HG02610 (cell line): ENCODE results near the gene DNMT1.
"Not testable (repeated sequence)": the region's sequence is repeated elsewhere in the genome, so short reads cannot be mapped to it uniquely, and the experiment has no call there.

Experiments used
- ATAC-seq: cut with Tn5 transposase; IDR thresholded peaks from one replicate; pipeline ENCODE4 v1.9.1; 2021; ENCODE audit warnings: mild to moderate bottlenecking, moderate library complexity; ENCODE audit not compliant: unreplicated experiment

The DNMT1 gene

GRCh38 chr19:10222201-10222890 is 27.6 kb upstream of the DNMT1 start:
- no peak for ATAC-seq

GRCh38 chr19:10220695-10221094 is 25.9 kb upstream of the DNMT1 start:
- ATAC-seq, result no peak

- no peak for ATAC-seq
Observed at GRCh38 chr19:10219678-10220077, 24.9 kb upstream of the DNMT1 start.

- no peak for ATAC-seq
Observed at GRCh38 chr19:10217085-10217484, 22.3 kb upstream of the DNMT1 start.

GRCh38 chr19:10214784-10215183 is 20.0 kb upstream of the DNMT1 start:
- ATAC-seq, result no peak

- no peak for ATAC-seq
Observed at GRCh38 chr19:10211691-10212090, 16.9 kb upstream of the DNMT1 start.

GRCh38 chr19:10211061-10211460 is 16.3 kb upstream of the DNMT1 start:
- ATAC-seq, result no peak

GRCh38 chr19:10209315-10209714 is 14.6 kb upstream of the DNMT1 start:
- ATAC-seq, result no peak

GRCh38 chr19:10207026-10207425 is 12.3 kb upstream of the DNMT1 start:
- ATAC-seq, result no peak

- ATAC-seq, result no peak
Observed at GRCh38 chr19:10206226-10206885, 11.6 kb upstream of the DNMT1 start.

GRCh38 chr19:10205636-10206035 is 10.9 kb upstream of the DNMT1 start:
- ATAC-seq, result no peak

- ATAC-seq, result no peak
Observed at GRCh38 chr19:10203686-10204085, 8.9 kb upstream of the DNMT1 start.

GRCh38 chr19:10201176-10201575 is 6.4 kb upstream of the DNMT1 start:
- no peak for ATAC-seq

- ATAC-seq, result not testable (repeated sequence)
Observed at GRCh38 chr19:10200101-10200500, 5.3 kb upstream of the DNMT1 start.

- ATAC-seq, result not testable (repeated sequence)
Observed at GRCh38 chr19:10198889-10199644, 4.3 kb upstream of the DNMT1 start.

- ATAC-seq, result no peak
Observed at GRCh38 chr19:10195199-10195519, 406 bp upstream of the DNMT1 start.

GRCh38 chr19:10193790-10194499 is 808 bp downstream of the DNMT1 start:
- peak; percentile 13 for ATAC-seq

- no peak for ATAC-seq
Observed at GRCh38 chr19:10192922-10193321, 1.8 kb downstream of the DNMT1 start.

GRCh38 chr19:10191347-10191746 is 3.4 kb downstream of the DNMT1 start:
- no peak for ATAC-seq

- ATAC-seq, result no peak
Observed at GRCh38 chr19:10190026-10190425, 4.7 kb downstream of the DNMT1 start.

- no peak for ATAC-seq
Observed at GRCh38 chr19:10189616-10190015, 5.1 kb downstream of the DNMT1 start.
